NCI-H146 treated with DMSO at 0.1 percent for 48 hours (cell line): Measurements from ENCODE around the gene COQ7.

Experiments
- DNase-seq: peaks from one replicate; lab custom pipeline; 2025; ENCODE audit not compliant: unreplicated experiment; lab: John Stamatoyannopoulos, UW

COQ7 gene

GRCh38 chr16:19067349-19068236 lies at the start of gene COQ7:
TSS of gene COQ7 (plus strand) at chr16:19067614. CDS start at chr16:19067665, 51 bp downstream.
- peak; percentile 99 for DNase-seq

GRCh38 chr16:19020689-19021088 lies 46.7 kb upstream of the COQ7 start:
- no peak for DNase-seq

- DNase-seq, result no peak
These were observed 45.7 kb upstream of the COQ7 start for GRCh38 chr16:19021747-19022146.

GRCh38 chr16:19027416-19027815 lies 40.0 kb upstream of the COQ7 start:
- DNase-seq, result no peak

GRCh38 chr16:19029980-19030379 lies 37.4 kb upstream of the COQ7 start:
- DNase-seq, result no peak

- no peak for DNase-seq
These were observed 35.7 kb upstream of the COQ7 start for GRCh38 chr16:19031738-19032137.

- no peak for DNase-seq
These were observed 33.7 kb upstream of the COQ7 start for GRCh38 chr16:19033761-19034160.

GRCh38 chr16:19040400-19040799 lies 27.0 kb upstream of the COQ7 start:
- no peak for DNase-seq

- no peak for DNase-seq
These were observed 22.6 kb upstream of the COQ7 start for GRCh38 chr16:19044769-19045168.

- no peak for DNase-seq
These were observed 21.4 kb upstream of the COQ7 start for GRCh38 chr16:19046062-19046461.

GRCh38 chr16:19062706-19063105 lies 4.7 kb upstream of the COQ7 start:
- no peak for DNase-seq

GRCh38 chr16:19066988-19067348 lies 446 bp upstream of the COQ7 start:
- no peak for DNase-seq

GRCh38 chr16:19068237-19068815 lies 912 bp downstream of the COQ7 start:
- no peak for DNase-seq

- peak; percentile 23 for DNase-seq
These were observed 4.7 kb downstream of the COQ7 start for GRCh38 chr16:19071811-19072777.

- no peak for DNase-seq
These were observed 5.9 kb downstream of the COQ7 start for GRCh38 chr16:19073344-19073743.

- no peak for DNase-seq
These were observed 6.4 kb downstream of the COQ7 start for GRCh38 chr16:19073863-19074262.

- no peak for DNase-seq
These were observed 8.1 kb downstream of the COQ7 start for GRCh38 chr16:19075511-19075910.

- DNase-seq, result no peak
These were observed 10.5 kb downstream of the COQ7 start for GRCh38 chr16:19077879-19078278.

- no peak for DNase-seq
These were observed 16.3 kb downstream of the COQ7 start for GRCh38 chr16:19083670-19084069.

GRCh38 chr16:19084139-19084538 lies 16.7 kb downstream of the COQ7 start:
- DNase-seq, result no peak

GRCh38 chr16:19084879-19085278 lies 17.5 kb downstream of the COQ7 start:
- DNase-seq, result no peak
